Transverse colon (tissue), 3 donors: Measurements from ENCODE around the gene KREMEN2.

Experiments used
- POLR2A ChIP-seq: fragments of 450-650 bp; IDR thresholded peaks from one replicate; pipeline ENCODE4 v1.6.1; 2016; ENCODE audit warnings: antibody characterized with exemption, mild to moderate bottlenecking, moderate library complexity
- TF ChIP-seq, protein P1 (sequence below), 5 experiments: fragments of 200-600 bp in 3 of 5; fragments of 450-650 bp in 2 of 5; sonication (generic) in 3 of 5; IDR thresholded peaks; 1 replicate in 2 of 5; 2 replicates in 3 of 5; pipeline ENCODE4 v1.5.1; 2016 to 2017; ENCODE audit warnings: antibody characterized with exemption in 5 of 5, inconsistent platforms in 3 of 5, mild to moderate bottlenecking in 2 of 5, moderate library complexity in 1 of 5

DNA sequence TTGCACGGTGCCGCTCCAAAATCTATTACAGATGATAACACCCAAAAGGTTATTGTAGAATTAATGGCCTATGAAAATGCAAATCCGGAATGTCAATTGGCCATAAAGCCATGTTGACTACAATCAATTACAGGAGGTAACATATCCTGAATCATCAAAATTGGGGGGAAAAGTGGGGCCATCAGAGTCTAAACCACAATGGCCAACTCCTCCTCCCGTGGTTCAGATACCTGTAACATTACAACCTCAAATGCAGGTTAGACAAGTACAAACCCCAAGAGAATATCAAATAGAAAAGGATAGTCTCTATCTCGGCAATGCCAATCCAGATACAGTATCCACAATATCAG is 37.5 kb upstream of the KREMEN2 start:
- no peak for TF ChIP-seq POLR2A
- TF ChIP-seq, protein P1, sequence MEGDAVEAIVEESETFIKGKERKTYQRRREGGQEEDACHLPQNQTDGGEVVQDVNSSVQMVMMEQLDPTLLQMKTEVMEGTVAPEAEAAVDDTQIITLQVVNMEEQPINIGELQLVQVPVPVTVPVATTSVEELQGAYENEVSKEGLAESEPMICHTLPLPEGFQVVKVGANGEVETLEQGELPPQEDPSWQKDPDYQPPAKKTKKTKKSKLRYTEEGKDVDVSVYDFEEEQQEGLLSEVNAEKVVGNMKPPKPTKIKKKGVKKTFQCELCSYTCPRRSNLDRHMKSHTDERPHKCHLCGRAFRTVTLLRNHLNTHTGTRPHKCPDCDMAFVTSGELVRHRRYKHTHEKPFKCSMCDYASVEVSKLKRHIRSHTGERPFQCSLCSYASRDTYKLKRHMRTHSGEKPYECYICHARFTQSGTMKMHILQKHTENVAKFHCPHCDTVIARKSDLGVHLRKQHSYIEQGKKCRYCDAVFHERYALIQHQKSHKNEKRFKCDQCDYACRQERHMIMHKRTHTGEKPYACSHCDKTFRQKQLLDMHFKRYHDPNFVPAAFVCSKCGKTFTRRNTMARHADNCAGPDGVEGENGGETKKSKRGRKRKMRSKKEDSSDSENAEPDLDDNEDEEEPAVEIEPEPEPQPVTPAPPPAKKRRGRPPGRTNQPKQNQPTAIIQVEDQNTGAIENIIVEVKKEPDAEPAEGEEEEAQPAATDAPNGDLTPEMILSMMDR (IDR thresholded peaks at IDR 0.05), result no peak
